Right lobe of liver (tissue), 4 donors: ENCODE measurements around the gene FOXRED1.

ENCODE experiments used
- POLR2A ChIP-seq: fragments of 450-650 bp; IDR thresholded peaks from one replicate; pipeline ENCODE4 v1.6.1; 2017; ENCODE audit warnings: antibody characterized with exemption, mild to moderate bottlenecking
- TF ChIP-seq, protein P1 (sequence below), 4 donors: fragments of 200-600 bp in 3 of 4; fragments of 450-650 bp in 1 of 4; IDR thresholded peaks; one replicate each; pipeline versions ENCODE4 v1.5.1 to v1.8.0; 2016 to 2022; ENCODE audit warnings: antibody characterized with exemption in 4 of 4, mild to moderate bottlenecking in 2 of 4
- donor health status: DM: no; HTN: no; CAD: no.
- donor health status: DM: no; HTN: no; CAD: no.
- donor health status: DM: no; HTN: yes; CAD: no.

DNA sequence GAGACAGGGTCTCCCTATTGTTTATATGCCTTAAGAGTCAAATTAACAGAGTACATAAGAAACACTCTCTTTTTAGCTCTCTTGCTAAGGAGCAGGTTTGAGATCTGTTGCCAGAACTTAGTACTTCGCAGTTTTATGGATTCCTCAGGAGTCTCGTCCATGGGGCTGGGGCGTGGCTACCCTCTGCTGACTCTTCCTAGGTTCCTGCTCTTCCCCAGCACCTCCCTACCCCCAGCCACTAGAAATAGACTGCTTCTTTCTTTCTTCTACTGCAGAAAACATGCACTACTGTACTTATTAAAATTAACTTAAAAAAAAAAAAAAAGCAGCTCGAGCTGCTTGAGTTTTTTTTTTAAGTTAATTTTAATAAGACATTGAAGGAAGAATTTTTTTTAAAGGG, 49.4 kb upstream of the FOXRED1 start:
- TF ChIP-seq, protein P1, sequence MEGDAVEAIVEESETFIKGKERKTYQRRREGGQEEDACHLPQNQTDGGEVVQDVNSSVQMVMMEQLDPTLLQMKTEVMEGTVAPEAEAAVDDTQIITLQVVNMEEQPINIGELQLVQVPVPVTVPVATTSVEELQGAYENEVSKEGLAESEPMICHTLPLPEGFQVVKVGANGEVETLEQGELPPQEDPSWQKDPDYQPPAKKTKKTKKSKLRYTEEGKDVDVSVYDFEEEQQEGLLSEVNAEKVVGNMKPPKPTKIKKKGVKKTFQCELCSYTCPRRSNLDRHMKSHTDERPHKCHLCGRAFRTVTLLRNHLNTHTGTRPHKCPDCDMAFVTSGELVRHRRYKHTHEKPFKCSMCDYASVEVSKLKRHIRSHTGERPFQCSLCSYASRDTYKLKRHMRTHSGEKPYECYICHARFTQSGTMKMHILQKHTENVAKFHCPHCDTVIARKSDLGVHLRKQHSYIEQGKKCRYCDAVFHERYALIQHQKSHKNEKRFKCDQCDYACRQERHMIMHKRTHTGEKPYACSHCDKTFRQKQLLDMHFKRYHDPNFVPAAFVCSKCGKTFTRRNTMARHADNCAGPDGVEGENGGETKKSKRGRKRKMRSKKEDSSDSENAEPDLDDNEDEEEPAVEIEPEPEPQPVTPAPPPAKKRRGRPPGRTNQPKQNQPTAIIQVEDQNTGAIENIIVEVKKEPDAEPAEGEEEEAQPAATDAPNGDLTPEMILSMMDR (IDR thresholded peaks at IDR 0.05): no peak
- no peak for TF ChIP-seq POLR2A
